GM12892 (cell line): ENCODE results near the gene TMTC3.

Experiments used
- POLR2A ChIP-seq: IDR thresholded peaks from 2 replicates; pipeline ENCODE4 v1.6.1; 2011; ENCODE audit warnings: low read depth, low read length, control low read depth
- POLR2AphosphoS5 ChIP-seq: IDR thresholded peaks from 2 replicates; pipeline ENCODE4 v1.6.1; 2011; ENCODE audit warnings: low read depth, low read length, control low read depth
- TAF1 ChIP-seq: IDR thresholded peaks from 2 replicates; pipeline ENCODE4 v1.6.1; 2011; ENCODE audit warnings: low read depth, mild to moderate bottlenecking, control low read depth, low read length, borderline replicate concordance

- TF ChIP-seq POLR2A (no peak), TAF1 (no peak), POLR2AphosphoS5 (no peak)
Observed at GRCh38 chr12:88219861-88220260, 77.8 kb downstream of the TMTC3 start.
